ENCODE data around the gene PRR27.

DNA sequence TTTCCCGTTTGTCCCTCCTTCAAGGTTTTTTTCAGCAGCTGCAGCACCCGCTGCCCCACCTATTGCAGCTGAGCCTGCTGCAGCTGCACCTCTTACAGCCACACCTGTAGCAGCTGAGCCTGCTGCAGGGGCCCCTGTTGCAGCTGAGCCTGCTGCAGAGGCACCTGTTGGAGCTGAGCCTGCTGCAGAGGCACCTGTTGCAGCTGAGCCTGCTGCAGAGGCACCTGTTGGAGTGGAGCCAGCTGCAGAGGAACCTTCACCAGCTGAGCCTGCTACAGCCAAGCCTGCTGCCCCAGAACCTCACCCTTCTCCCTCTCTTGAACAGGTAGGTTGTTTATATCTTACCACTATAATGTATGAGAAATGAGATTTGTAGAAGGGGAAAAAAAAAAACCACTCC lies 4.5 kb downstream of the PRR27 start:
- TF ChIP-seq, protein P1, sequence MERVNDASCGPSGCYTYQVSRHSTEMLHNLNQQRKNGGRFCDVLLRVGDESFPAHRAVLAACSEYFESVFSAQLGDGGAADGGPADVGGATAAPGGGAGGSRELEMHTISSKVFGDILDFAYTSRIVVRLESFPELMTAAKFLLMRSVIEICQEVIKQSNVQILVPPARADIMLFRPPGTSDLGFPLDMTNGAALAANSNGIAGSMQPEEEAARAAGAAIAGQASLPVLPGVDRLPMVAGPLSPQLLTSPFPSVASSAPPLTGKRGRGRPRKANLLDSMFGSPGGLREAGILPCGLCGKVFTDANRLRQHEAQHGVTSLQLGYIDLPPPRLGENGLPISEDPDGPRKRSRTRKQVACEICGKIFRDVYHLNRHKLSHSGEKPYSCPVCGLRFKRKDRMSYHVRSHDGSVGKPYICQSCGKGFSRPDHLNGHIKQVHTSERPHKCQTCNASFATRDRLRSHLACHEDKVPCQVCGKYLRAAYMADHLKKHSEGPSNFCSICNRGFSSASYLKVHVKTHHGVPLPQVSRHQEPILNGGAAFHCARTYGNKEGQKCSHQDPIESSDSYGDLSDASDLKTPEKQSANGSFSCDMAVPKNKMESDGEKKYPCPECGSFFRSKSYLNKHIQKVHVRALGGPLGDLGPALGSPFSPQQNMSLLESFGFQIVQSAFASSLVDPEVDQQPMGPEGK (CRISPR knock-in tag; IDR thresholded peaks at IDR 0.05; ENCODE audit: borderline replicate concordance), result no peak
- TF ChIP-seq GLIS3 (CRISPR knock-in tag; IDR thresholded peaks at IDR 0.05) (no peak), BACH2 (CRISPR knock-in tag; IDR thresholded peaks at IDR 0.05; ENCODE audit: borderline replicate concordance) (no peak), CSDC2 (CRISPR knock-in tag; IDR thresholded peaks at IDR 0.05) (no peak), ZNF70 (CRISPR knock-in tag; IDR thresholded peaks at IDR 0.05) (no peak), ZFP3 (CRISPR knock-in tag; IDR thresholded peaks at IDR 0.05) (no peak), TOX (CRISPR knock-in tag; IDR thresholded peaks at IDR 0.05; ENCODE audit: borderline replicate concordance) (no peak), ESRRG (CRISPR knock-in tag; IDR thresholded peaks at IDR 0.05) (no peak), PPARA (CRISPR knock-in tag; IDR thresholded peaks at IDR 0.05; ENCODE audit: borderline replicate concordance) (no peak), ARNTL (CRISPR knock-in tag; IDR thresholded peaks at IDR 0.05; ENCODE audit: borderline replicate concordance, low read depth) (no peak)
- TF ChIP-seq, protein P2, sequence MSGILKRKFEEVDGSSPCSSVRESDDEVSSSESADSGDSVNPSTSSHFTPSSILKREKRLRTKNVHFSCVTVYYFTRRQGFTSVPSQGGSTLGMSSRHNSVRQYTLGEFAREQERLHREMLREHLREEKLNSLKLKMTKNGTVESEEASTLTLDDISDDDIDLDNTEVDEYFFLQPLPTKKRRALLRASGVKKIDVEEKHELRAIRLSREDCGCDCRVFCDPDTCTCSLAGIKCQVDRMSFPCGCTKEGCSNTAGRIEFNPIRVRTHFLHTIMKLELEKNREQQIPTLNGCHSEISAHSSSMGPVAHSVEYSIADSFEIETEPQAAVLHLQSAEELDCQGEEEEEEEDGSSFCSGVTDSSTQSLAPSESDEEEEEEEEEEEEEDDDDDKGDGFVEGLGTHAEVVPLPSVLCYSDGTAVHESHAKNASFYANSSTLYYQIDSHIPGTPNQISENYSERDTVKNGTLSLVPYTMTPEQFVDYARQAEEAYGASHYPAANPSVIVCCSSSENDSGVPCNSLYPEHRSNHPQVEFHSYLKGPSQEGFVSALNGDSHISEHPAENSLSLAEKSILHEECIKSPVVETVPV (CRISPR knock-in tag; IDR thresholded peaks at IDR 0.05), result no peak
- TF ChIP-seq, protein P3, sequence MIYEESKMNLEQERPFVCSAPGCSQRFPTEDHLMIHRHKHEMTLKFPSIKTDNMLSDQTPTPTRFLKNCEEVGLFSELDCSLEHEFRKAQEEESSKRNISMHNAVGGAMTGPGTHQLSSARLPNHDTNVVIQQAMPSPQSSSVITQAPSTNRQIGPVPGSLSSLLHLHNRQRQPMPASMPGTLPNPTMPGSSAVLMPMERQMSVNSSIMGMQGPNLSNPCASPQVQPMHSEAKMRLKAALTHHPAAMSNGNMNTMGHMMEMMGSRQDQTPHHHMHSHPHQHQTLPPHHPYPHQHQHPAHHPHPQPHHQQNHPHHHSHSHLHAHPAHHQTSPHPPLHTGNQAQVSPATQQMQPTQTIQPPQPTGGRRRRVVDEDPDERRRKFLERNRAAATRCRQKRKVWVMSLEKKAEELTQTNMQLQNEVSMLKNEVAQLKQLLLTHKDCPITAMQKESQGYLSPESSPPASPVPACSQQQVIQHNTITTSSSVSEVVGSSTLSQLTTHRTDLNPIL (CRISPR knock-in tag; IDR thresholded peaks at IDR 0.05; ENCODE audit: low read depth), result no peak
- TF ChIP-seq, protein P4, sequence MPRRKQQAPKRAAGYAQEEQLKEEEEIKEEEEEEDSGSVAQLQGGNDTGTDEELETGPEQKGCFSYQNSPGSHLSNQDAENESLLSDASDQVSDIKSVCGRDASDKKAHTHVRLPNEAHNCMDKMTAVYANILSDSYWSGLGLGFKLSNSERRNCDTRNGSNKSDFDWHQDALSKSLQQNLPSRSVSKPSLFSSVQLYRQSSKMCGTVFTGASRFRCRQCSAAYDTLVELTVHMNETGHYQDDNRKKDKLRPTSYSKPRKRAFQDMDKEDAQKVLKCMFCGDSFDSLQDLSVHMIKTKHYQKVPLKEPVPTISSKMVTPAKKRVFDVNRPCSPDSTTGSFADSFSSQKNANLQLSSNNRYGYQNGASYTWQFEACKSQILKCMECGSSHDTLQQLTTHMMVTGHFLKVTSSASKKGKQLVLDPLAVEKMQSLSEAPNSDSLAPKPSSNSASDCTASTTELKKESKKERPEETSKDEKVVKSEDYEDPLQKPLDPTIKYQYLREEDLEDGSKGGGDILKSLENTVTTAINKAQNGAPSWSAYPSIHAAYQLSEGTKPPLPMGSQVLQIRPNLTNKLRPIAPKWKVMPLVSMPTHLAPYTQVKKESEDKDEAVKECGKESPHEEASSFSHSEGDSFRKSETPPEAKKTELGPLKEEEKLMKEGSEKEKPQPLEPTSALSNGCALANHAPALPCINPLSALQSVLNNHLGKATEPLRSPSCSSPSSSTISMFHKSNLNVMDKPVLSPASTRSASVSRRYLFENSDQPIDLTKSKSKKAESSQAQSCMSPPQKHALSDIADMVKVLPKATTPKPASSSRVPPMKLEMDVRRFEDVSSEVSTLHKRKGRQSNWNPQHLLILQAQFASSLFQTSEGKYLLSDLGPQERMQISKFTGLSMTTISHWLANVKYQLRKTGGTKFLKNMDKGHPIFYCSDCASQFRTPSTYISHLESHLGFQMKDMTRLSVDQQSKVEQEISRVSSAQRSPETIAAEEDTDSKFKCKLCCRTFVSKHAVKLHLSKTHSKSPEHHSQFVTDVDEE (CRISPR knock-in tag; IDR thresholded peaks at IDR 0.05), result no peak

All from SK-N-SH treated with all-trans-retinoic acid at 6 μM for 48 hours (cell line).